Erythroblast (primary cell): ENCODE results near the gene PDIA5.

Experiments used
- GATA1 ChIP-seq: IDR thresholded peaks from 2 replicates; pipeline ENCODE4 v1.6.1; 2011; ENCODE audit warnings: low read depth, mild to moderate bottlenecking, control low read depth, low read length, moderate library complexity
- POLR2A ChIP-seq: IDR thresholded peaks from 2 replicates; pipeline ENCODE4 v1.6.1; 2011; ENCODE audit warnings: mild to moderate bottlenecking, low read length

GRCh38 chr3:123093696-123094095 is 26.9 kb downstream of the PDIA5 start:
- TF ChIP-seq POLR2A, result no peak
- no peak for TF ChIP-seq GATA1
